DND-41 (cell line): Measurements from ENCODE around the gene PRICKLE3.

Source experiments
- ATAC-seq: fragments of 200-7000 bp; cut with Tn5 transposase; 3 replicates; pipeline ENCODE4 v1.9.1; 2021; ENCODE audit warnings: low read depth; ENCODE audit not compliant: insufficient read depth
- DNase-seq: peaks from one replicate; pipeline ENCODE4 v3.0.0-alpha.2; 2020
- H2AFZ ChIP-seq: 2 replicates; pipeline ENCODE4 v1.6.0; 2012; ENCODE audit warnings: low read depth, low read length
- H3K27ac ChIP-seq: 2 replicates; pipeline ENCODE4 v1.5.1; 2012; ENCODE audit warnings: low read length, inconsistent platforms
- H3K27me3 ChIP-seq: fragments of 200-600 bp; sonication (generic); 2 replicates; pipeline ENCODE4 v1.6.0; 2012; ENCODE audit warnings: low read length, mild to moderate bottlenecking, inconsistent platforms; ENCODE audit not compliant: insufficient read depth, poor library complexity
- H3K36me3 ChIP-seq: 2 replicates; pipeline ENCODE4 v1.5.1; 2012; ENCODE audit warnings: low read length, inconsistent platforms; ENCODE audit not compliant: insufficient read depth
- H3K4me1 ChIP-seq: 2 replicates; pipeline ENCODE4 v1.5.1; 2012; ENCODE audit warnings: mild to moderate bottlenecking, low read length; ENCODE audit not compliant: insufficient read depth
- H3K4me2 ChIP-seq: 2 replicates; pipeline ENCODE4 v1.6.0; 2012; ENCODE audit warnings: mild to moderate bottlenecking, moderate library complexity, low read length, inconsistent platforms; ENCODE audit not compliant: insufficient read depth
- H3K4me3 ChIP-seq, 2 experiments: fragments of 200-600 bp in 1 of 2; shearing (Covaris generic) in 1 of 2; 2 replicates each; pipeline ENCODE4 v1.5.1; 2012 to 2016; ENCODE audit warnings: inconsistent platforms in 2 of 2, low read length in 2 of 2, mild to moderate bottlenecking in 2 of 2, low read depth in 1 of 2, moderate library complexity in 1 of 2
- H3K79me2 ChIP-seq: 2 replicates; pipeline ENCODE4 v1.6.0; 2012; ENCODE audit warnings: low read length, inconsistent platforms; ENCODE audit not compliant: insufficient read depth
- H3K9ac ChIP-seq: 2 replicates; pipeline ENCODE4 v1.6.0; 2012; ENCODE audit warnings: low read depth, mild to moderate bottlenecking, inconsistent platforms, low read length, moderate library complexity
- H3K9me3 ChIP-seq: 2 replicates; pipeline ENCODE4 v1.5.1; 2012; ENCODE audit warnings: low read length, moderate library complexity, mild to moderate bottlenecking, inconsistent platforms; ENCODE audit not compliant: insufficient read depth, severe bottlenecking
- H4K20me1 ChIP-seq: 2 replicates; pipeline ENCODE4 v1.6.0; 2012; ENCODE audit warnings: low read length; ENCODE audit not compliant: insufficient read depth
- EZH2 ChIP-seq: IDR thresholded peaks from 3 replicates; pipeline ENCODE4 v1.6.1; 2012; ENCODE audit warnings: borderline replicate concordance, low read depth, mild to moderate bottlenecking, moderate library complexity, low read length, inconsistent platforms; ENCODE audit not compliant: severe bottlenecking
- TF ChIP-seq, protein P1 (sequence below): IDR thresholded peaks from 2 replicates; pipeline ENCODE4 v1.5.1; 2012; ENCODE audit warnings: borderline replicate concordance, low read length, moderate library complexity, mild to moderate bottlenecking; ENCODE audit not compliant: poor library complexity, severe bottlenecking; ENCODE audit errors: extremely low read depth

Gene PRICKLE3

DNA sequence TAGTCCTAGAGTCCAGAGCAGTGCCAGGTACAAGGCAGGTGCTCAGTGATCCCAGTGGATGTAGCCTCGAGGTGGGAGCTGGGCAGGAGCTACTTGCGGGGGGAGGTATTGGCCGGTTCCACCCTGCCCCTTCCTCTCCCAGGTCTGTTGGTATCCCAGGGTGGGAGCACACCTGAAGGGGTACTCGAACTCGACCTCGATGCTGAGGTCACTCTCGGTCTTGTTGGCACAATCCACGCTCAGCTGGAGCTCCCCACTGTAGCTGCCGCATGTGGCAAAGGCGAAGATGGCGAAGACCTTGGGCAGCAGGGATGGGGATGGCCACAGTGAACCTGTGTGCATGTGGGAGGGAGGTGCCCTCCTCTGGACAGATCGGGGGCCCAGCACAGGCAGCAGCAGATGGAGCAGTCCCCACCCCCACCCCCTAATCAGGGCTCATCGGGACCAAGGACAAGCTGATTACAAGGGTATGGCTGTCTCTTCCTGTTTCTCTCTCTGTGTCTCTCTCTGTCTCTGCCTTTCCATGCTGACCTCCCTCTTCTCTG, 11.4 kb upstream of the PRICKLE3 start:
- no peak for ATAC-seq
- Histone ChIP-seq H3K9me3 (no peaks in the 10 kb centered on the region), H3K79me2 (no peaks in the 10 kb centered on the region), H3K36me3 (no peaks in the 10 kb centered on the region), H3K27ac (no peak overlapping the region), H2AFZ (no peak overlapping the region), H3K27me3 (no peaks in the 10 kb centered on the region), H3K9ac (no peak overlapping the region), H3K4me2 (no peak overlapping the region), H3K4me3 (no peak overlapping the region), H4K20me1 (no peaks in the 10 kb centered on the region), H3K4me1 (peaks cover 23% of the 10 kb centered on the region)
- DNase-seq = no peak
- no peak for TF ChIP-seq EZH2
- TF ChIP-seq, protein P1, sequence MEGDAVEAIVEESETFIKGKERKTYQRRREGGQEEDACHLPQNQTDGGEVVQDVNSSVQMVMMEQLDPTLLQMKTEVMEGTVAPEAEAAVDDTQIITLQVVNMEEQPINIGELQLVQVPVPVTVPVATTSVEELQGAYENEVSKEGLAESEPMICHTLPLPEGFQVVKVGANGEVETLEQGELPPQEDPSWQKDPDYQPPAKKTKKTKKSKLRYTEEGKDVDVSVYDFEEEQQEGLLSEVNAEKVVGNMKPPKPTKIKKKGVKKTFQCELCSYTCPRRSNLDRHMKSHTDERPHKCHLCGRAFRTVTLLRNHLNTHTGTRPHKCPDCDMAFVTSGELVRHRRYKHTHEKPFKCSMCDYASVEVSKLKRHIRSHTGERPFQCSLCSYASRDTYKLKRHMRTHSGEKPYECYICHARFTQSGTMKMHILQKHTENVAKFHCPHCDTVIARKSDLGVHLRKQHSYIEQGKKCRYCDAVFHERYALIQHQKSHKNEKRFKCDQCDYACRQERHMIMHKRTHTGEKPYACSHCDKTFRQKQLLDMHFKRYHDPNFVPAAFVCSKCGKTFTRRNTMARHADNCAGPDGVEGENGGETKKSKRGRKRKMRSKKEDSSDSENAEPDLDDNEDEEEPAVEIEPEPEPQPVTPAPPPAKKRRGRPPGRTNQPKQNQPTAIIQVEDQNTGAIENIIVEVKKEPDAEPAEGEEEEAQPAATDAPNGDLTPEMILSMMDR = no peak

DNA sequence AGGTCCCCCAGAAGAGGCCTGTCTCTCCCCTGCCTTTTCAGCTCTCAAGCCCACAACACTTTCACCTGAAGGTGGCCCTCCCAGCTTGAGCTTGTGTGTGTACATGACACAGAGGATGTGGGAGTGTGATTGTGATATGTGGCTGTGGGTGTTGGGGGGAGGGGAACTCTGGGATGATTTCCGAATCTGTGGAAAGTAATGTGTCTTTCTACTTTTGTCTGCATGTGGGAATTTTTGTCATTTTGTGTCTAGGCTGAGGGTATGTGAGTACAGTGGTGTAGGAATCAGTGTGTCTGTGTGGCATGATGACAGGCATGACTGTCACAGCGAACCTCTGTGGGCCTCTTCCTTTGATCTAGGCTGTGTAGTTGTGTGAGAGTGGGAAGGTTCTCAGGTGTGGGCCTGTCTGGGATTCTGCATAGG, 7.4 kb upstream of the PRICKLE3 start:
- no peaks in the 10 kb centered on the region for H4K20me1 ChIP-seq
- H2AFZ ChIP-seq = no peak overlapping the region
- peaks cover 9% of the 10 kb centered on the region for H3K79me2 ChIP-seq
- H3K4me2 ChIP-seq = no peak overlapping the region
- TF ChIP-seq, protein P1 = no peak
- TF ChIP-seq EZH2 = no peak
- no peak for ATAC-seq
- H3K36me3 ChIP-seq = no peaks in the 10 kb centered on the region
- H3K4me1 ChIP-seq = peaks cover 24% of the 10 kb centered on the region
- no peak overlapping the region for H3K27ac ChIP-seq
- no peaks in the 10 kb centered on the region for H3K27me3 ChIP-seq
- DNase-seq = no peak
- H3K9ac ChIP-seq = no peak overlapping the region
- H3K9me3 ChIP-seq = no peaks in the 10 kb centered on the region
- H3K4me3 ChIP-seq = no peak overlapping the region

DNA sequence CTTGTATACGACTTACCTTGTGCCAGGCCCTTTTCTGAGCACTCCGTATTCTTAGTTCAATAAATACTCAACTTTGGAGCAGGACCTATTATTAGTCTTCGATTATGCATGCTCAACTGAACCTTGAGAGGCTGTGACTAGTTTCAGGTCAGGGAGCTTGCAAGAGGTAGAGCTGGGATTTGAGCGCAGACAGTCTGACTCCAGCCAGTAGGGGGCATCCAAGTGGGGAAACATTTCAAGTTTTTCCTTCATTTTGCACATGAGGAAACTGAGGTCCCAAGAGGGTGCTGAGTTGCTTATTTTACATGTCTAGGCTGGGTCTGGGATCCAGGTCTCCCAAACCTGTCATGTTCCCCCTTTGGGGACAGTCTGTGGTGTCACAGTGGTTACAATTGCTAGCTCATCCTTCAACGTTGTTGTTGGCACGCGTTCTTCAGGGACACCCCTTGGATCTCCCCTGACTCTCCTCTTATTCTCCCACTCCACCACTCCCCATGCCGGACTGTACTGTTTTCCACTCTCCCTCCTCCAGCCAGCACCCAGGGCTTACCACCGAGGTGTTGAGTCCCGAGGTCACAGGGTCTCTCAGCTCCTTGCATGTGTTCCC, 6.7 kb upstream of the PRICKLE3 start:
- Histone ChIP-seq H3K9me3 (no peaks in the 10 kb centered on the region), H3K4me1 (peaks cover 24% of the 10 kb centered on the region), H2AFZ (no peak overlapping the region), H3K36me3 (no peaks in the 10 kb centered on the region), H3K9ac (no peak overlapping the region), H3K4me2 (peak overlapping the region; percentile 65; the same call in 1 of the 2 replicates), H4K20me1 (no peaks in the 10 kb centered on the region), H3K4me3 (no peak overlapping the region), H3K27ac (no peak overlapping the region), H3K27me3 (no peaks in the 10 kb centered on the region), H3K79me2 (peaks cover 9% of the 10 kb centered on the region)
- ATAC-seq (no peak), DNase-seq (peak; percentile 54)
- TF ChIP-seq, protein P1 = peak; percentile 74
- TF ChIP-seq EZH2 = no peak
